AG09309 (cell line): ENCODE measurements around the gene RANBP1.

Experiments used
- DNase-seq: peaks from one replicate; pipeline ENCODE4 v3.0.0-alpha.2; 2010; ENCODE audit warnings: low read depth
- H3K4me3 ChIP-seq: 2 replicates; pipeline ENCODE4 v1.5.1; 2011; ENCODE audit warnings: mild to moderate bottlenecking, low read depth, low read length, moderate library complexity; ENCODE audit not compliant: control insufficient read depth
- CTCF ChIP-seq: IDR thresholded peaks from 2 replicates; pipeline ENCODE4 v1.5.1; 2011; ENCODE audit warnings: mild to moderate bottlenecking, low read depth, low read length, inconsistent platforms; ENCODE audit not compliant: insufficient read depth, control insufficient read depth; ENCODE audit errors: missing control alignments

Gene RANBP1

DNA sequence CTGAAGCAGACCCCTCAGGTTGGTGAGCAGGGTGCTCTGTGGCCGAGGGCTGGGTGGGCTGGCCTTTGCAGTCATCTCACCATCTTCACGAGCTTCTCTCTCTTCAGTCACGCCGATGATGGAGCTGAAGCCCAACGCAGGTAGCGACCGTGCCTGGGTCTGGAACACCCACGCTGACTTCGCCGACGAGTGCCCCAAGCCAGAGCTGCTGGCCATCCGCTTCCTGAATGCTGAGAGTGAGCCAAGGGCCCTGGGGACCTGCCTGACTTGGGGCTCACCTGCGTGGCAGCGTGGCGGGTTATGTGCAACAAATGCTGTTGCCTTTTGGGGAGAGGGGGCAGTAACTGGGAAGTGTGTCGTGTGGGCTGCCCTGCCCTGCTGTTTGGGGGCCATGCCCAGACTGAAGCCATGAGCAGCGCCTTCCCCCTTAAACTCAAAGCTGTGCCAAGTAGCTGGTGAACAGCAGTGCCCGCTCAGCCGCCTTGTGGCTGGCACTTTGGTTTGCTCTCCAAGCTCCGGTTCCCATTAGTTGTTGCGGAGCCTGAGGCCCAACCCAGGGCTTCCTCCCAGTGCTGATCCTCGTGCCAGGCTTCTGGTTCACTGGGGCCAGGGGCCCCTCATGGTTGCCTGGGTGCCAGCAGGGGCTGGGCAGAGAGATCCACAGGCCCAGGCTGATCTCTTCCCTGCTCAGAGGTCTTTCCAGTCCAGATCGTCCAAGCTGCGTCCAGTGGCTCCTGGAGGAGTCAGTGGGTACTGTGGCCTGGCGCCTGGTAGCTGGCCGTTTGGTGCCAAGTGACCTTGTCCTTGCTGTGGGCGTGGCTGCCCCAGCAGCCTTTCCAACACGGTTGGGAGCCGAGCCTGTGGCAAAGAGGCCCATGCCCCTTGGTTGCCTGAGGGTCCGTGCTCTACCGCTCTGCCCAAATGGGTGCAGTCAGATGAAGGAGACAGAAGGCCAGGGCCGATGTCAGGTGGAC lies 9.6 kb downstream of the RANBP1 start:
- DNase-seq = no peak
- no peak overlapping the region for H3K4me3 ChIP-seq
- TF ChIP-seq CTCF = no peak

- TF ChIP-seq CTCF = no peak
- H3K4me3 ChIP-seq = no peak overlapping the region
- no peak for DNase-seq
Observed at GRCh38 chr22:20126284-20127029, 10.6 kb downstream of the RANBP1 start.

GRCh38 chr22:20127318-20127868 lies 11.5 kb downstream of the RANBP1 start:
- no peak for TF ChIP-seq CTCF
- H3K4me3 ChIP-seq = no peak overlapping the region
- DNase-seq = no peak

DNA sequence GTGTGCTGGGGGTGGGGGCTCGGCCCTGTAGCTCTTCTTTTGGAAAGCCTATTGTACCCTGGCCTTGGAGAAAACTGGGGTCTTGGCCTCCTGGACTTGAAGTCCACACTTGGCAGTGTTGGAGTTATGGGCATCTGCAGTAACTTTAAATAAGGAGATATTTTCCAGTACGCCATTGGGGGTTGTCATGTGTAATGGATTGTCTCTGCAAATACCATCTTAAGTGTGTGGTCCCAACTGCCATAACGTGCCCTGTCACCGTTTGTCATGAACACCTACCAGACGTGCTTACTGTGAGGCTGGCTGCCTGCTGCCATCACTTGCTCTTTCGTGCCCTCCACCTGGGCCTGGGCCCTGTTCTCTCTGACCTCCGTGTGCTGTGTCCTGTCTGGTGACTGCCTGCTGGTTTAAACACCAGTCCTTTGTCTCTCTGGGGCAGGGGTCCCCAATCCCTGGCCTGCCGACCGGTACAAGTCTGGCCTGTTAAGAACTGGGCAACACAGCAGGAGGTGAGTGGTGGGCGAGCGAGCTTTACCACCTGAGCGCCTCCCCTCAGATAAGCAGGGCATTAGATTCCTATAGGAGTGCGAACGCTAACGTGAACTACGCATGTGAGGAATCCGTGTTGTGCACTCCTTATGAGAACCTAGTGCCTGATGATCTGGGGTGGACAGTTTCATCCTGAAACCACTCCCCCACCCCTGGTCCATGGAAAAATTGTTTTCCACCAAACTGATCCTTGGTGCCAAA lies 12.1 kb downstream of the RANBP1 start:
- TF ChIP-seq CTCF = no peak
- no peak for DNase-seq
- H3K4me3 ChIP-seq = no peak overlapping the region

DNA sequence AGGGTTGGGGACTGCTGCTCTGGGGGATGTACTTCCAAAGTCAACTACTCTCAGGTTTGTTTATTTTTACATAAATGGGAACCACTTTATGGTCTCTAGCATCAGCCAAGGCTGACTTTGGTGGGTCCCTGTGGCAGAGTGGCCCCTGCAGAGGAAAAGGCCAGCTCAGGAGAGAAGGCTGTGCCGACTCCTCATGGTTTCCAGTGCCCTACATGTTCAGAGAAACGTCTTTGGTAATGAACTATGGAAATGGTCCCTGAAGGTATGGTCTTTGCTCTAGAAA lies 12.7 kb downstream of the RANBP1 start:
- TF ChIP-seq CTCF = no peak

GRCh38 chr22:20128902-20129746 lies 13.2 kb downstream of the RANBP1 start:
- no peak overlapping the region for H3K4me3 ChIP-seq
- no peak for DNase-seq
- peak; percentile 61 for TF ChIP-seq CTCF

More for the DNA sequence above, 12.7 kb downstream of the RANBP1 start:
- DNase-seq = no peak
- H3K4me3 ChIP-seq = no peak overlapping the region
